Measurements from ENCODE around the gene SRXN1. TPM values are rescaled to one million over a fixed set of nuclear protein-coding genes. Genes with fewer than 3 reads are reported as not detected.
"Not testable (repeated sequence)": the region's sequence is repeated elsewhere in the genome, so short reads cannot be mapped to it uniquely, and the experiment has no call there.

The SRXN1 gene
- total RNA-seq, 6 experiments from 2014 or later: 50.0 to 65.4 (median 58.3) TPM

- Mint-ChIP-seq H3K4me1 (ENCODE audit: low read depth) (peaks cover 18% of the 10 kb centered on the region), H3K27me3 (ENCODE audit: insufficient read depth) (peaks cover 10% of the 10 kb centered on the region), H3K9me3 (no peaks in the 10 kb centered on the region), H3K36me3 (ENCODE audit: low read depth) (peaks cover 20% of the 10 kb centered on the region), H3K27ac (no peak overlapping the region), H3K4me3 (no peak overlapping the region)
- DNase-seq: no peak
- TF ChIP-seq CTCF (IDR thresholded peaks at IDR 0.05): no peak
Measured at GRCh38 chr20:644692-645317, 8.2 kb downstream of the SRXN1 start.

- peak overlapping the region; percentile 30; the same call in 1 of the 2 replicates for H3K4me3 Mint-ChIP-seq
- H3K9me3 Mint-ChIP-seq: no peaks in the 10 kb centered on the region
- peaks cover 18% of the 10 kb centered on the region for H3K4me1 Mint-ChIP-seq (ENCODE audit: low read depth)
- H3K27ac Mint-ChIP-seq: no peak overlapping the region
- H3K27me3 Mint-ChIP-seq (ENCODE audit: insufficient read depth): peaks cover 17% of the 10 kb centered on the region
- no peak for TF ChIP-seq CTCF (IDR thresholded peaks at IDR 0.05)
- no peaks in the 10 kb centered on the region for H3K36me3 Mint-ChIP-seq (ENCODE audit: low read depth)
- DNase-seq: no peak
Measured at GRCh38 chr20:642398-643174, 10.4 kb downstream of the SRXN1 start.

- not testable (repeated sequence) for H3K27ac Mint-ChIP-seq; DNase-seq; H3K4me3 Mint-ChIP-seq; H3K9me3 Mint-ChIP-seq; H3K36me3 Mint-ChIP-seq (ENCODE audit: low read depth)
- peaks cover 21% of the 10 kb centered on the region for H3K27me3 Mint-ChIP-seq (ENCODE audit: insufficient read depth)
- peaks cover 17% of the 10 kb centered on the region for H3K4me1 Mint-ChIP-seq (ENCODE audit: low read depth)
Measured at GRCh38 chr20:642013-642397, 11.0 kb downstream of the SRXN1 start.

- peaks cover 21% of the 10 kb centered on the region for H3K27me3 Mint-ChIP-seq (ENCODE audit: insufficient read depth)
- H3K9me3 Mint-ChIP-seq: no peaks in the 10 kb centered on the region
- peaks cover 13% of the 10 kb centered on the region for H3K4me1 Mint-ChIP-seq (ENCODE audit: low read depth)
- H3K36me3 Mint-ChIP-seq (ENCODE audit: low read depth): no peaks in the 10 kb centered on the region
- H3K27ac Mint-ChIP-seq: no peak overlapping the region
- no peak for DNase-seq
- TF ChIP-seq CTCF (IDR thresholded peaks at IDR 0.05): no peak
- no peak overlapping the region for H3K4me3 Mint-ChIP-seq
Measured at GRCh38 chr20:641516-641875, 11.5 kb downstream of the SRXN1 start.

GRCh38 chr20:640674-641515, 12.1 kb downstream of the SRXN1 start:
- no peak for DNase-seq
- Mint-ChIP-seq H3K27ac (no peak overlapping the region), H3K27me3 (ENCODE audit: insufficient read depth) (peaks cover 26% of the 10 kb centered on the region), H3K4me3 (no peak overlapping the region), H3K4me1 (ENCODE audit: low read depth) (peaks cover 11% of the 10 kb centered on the region), H3K36me3 (ENCODE audit: low read depth) (no peaks in the 10 kb centered on the region), H3K9me3 (no peaks in the 10 kb centered on the region)
- no peak for TF ChIP-seq CTCF (IDR thresholded peaks at IDR 0.05)

All from HFFc6 (cell line).